Measurements from ENCODE around the gene CTIF.

CTIF gene

DNA sequence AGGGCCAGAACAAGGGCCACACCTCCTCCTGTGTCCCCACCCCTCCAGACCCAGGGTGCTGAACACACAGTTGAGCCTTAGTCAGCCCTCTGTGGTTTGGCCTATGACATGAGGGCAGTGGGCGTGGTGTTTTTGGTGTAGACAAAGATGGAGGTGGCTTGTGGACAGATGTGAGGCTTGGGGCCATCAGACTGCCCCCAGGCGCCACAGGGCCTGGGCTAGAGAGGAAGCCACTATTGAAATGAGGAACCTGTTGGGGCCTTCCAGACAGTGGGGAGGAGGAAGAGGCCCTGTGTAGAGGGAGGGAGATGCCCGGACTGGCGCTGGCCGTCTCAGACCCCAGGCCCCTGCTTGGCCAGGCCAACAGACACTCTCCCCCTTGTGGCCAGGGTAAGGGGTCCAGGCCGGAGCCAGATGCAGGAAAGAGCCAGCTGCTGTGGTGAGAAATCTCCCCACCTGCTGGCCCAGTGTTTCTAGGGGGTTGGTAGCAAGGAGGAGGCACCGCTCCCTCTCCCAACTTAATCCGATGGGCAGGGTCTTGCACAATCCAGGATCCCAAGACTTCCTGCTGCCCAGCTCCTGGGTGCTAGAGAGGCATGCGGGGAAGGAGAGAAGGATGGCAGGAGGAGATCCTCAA is 358.2 kb downstream of the CTIF start:
- no peak for DNase-seq

DNA sequence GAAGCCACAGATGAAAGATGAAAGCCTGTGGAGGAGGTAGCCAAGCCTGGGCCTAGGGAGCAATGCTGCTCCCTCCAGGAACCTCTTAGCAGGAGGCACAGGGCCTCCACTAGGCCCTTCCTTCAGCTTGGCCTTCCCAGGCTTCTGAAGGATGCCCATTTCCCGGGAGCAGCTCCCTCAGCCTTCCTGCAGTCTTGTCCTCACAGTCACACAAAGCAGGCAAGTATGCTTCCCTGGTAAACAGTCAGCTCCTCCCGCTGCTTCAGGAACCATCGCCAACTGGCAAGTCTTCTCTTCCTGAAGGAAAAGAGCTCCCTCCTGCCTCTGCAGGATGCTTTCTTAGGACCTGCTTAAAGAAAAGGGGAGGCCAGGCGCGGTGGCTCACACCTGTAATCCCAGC is 358.7 kb downstream of the CTIF start:
- DNase-seq: no peak

DNA sequence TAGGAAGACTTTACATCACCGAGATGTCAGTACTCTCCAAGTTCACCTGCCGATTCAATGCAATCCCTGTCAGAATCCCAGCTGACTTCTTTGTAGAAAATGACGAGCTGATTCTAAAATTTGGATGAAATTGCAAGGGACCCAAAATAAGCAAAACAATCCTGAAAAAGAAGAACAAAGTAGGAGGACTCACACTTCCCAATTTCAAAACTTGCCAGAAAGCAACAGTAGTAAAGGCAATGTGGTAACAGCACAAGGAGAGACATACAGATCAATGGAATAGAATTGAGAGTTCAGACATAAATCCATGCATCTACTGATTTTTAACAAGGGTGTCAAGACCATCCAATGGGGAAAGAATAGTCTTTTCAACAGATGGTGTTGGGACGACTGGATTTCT is 359.7 kb downstream of the CTIF start:
- DNase-seq: no peak

GRCh38 chr18:48899558-48900174 is 360.8 kb downstream of the CTIF start:
- no peak for DNase-seq

DNA sequence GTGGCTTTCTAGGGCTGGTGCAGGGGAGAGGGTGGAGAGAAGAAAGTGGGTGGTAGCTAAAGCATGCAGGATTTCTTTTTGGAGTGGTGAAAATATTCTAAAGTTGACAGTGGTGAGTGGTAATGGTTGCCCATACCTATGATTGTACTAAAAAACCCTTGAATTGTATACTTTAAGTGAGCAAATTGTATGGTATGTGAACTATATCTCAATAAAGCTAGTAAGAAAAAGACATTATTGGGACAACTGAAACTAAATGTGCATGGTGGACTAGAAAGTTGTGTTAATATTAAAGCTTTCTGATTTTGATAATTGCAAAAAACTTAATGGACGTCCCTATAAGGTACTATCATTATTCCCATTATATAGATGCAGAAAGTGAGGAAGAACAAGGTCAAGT is 361.6 kb downstream of the CTIF start:
- DNase-seq: no peak

DNA sequence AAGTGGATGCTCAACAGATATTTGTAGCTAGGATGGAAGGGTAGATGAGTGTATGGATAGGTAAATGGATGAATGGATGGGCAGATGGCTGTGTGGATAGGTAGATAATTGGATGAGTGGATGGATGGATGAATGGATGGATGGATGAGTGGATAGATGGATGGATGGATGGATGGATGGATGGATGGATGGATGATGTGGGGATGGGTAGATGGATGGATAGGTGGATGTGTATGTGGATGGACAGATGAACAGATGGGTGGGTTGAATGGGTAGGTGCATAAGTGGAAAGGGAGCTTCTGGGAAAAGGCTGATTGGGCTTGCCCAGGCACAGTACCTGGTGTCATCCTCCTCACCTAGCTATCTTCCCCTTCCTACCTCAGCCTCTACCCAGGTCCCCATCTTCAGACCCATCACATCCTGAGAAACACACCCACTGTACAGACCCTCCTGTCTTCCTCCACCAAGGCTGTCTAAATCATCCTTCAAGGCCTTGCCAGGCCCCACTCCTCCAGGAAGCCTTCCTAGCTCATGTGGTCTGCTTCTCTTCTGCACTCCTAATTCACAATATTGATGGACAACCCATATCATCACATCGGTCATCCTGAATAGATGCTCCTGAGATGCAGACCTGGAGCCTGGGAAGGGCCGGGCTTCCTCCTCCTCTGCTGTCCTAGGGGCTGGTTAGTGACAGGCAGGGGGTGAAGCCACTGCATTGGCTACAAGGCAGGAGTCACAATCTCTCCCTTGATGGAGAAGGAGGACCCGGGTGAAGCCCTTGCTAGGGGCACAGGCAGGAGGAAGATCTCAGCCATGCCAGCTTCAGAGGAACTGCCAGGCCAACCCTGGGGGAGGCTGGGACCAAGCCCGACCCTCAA is 362.6 kb downstream of the CTIF start:
- no peak for DNase-seq

GRCh38 chr18:48902023-48902855 is 363.4 kb downstream of the CTIF start:
- no peak for DNase-seq

GRCh38 chr18:48902856-48903601 is 364.2 kb downstream of the CTIF start:
- no peak for DNase-seq

DNA sequence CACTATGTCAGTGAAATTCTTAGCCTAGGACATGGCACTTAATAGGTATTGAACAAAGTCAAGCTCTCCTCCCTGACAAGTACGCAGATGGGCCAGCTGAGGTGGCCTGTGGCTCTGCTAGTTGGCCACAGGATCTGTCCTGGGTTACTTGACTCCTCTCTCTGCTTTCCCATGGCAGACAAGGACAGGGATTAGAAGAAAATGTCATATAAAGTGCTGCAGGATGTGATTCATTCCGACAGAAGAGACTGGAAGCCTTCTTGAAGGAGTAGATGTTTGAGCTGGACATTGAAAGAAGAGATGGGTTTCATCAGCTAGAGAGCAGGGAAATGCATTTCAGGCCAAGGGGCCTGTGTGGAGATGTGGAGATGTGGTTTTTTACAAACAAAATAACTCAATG is 365.3 kb downstream of the CTIF start:
- no peak for DNase-seq

DNA sequence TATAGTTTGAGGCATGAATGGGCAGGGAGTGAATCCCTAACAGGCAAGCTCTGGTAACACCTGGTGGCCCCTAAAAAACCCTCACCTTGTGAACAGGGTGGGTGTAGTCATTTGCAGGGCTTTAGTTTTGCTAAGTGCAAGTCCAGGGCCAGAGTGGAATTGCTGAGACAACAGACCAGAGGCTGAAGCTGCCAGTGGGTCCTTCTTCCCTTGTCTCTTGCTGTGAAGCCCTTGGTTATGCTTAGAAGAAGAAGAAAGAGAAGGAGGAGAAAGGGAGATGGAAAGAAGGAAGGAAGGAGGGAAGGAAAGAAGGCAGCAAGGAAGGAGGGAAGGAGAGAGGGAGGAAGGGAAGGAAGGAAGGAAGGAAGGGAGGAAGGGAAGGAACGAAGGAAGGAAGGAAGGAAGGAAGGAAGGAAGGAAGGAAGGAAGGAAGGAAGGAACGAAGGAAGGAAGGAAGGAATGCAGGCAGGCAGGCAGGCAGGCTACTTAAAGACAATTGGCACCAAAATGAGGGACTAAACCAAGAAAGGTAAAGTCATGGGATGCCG is 366.1 kb downstream of the CTIF start:
- no peak for DNase-seq

DNA sequence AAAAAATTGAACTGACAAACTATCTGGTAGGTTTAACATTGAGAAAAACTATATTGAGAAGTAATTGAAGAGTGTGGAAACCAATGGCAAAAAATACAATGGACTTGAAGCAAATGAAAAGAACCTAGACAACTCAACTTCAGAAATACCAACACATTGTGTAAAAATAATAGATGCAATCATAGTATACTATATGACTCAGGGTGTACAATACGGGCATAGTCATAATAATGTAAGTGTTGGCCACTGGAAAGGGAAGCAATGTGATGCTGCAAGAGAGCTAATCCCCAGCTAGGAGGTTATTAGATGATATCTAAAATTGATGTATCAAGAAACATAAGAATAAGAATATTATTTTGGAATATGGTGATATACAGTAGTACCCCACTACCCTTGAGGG is 366.7 kb downstream of the CTIF start:
- no peak for DNase-seq

GRCh38 chr18:48908916-48909315 is 370.1 kb downstream of the CTIF start:
- no peak for DNase-seq

DNA sequence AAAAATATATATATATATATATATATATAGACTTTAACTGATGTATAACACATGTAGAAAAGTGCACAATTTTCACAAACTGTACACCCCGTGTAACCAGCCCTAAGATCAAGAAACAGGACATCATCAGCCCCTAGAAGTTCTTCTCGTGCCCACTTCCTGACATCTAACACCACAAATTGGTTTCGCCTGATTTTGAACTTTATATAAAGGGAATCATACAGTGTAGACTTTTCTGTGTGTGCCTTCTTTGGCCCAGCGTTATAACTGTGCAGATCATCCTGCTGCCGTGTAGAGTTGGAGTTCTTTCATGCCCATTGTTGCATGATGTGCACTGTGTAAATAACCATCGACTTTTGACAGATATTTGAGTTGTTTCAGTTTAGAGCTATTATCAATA is 370.9 kb downstream of the CTIF start:
- no peak for DNase-seq

DNA sequence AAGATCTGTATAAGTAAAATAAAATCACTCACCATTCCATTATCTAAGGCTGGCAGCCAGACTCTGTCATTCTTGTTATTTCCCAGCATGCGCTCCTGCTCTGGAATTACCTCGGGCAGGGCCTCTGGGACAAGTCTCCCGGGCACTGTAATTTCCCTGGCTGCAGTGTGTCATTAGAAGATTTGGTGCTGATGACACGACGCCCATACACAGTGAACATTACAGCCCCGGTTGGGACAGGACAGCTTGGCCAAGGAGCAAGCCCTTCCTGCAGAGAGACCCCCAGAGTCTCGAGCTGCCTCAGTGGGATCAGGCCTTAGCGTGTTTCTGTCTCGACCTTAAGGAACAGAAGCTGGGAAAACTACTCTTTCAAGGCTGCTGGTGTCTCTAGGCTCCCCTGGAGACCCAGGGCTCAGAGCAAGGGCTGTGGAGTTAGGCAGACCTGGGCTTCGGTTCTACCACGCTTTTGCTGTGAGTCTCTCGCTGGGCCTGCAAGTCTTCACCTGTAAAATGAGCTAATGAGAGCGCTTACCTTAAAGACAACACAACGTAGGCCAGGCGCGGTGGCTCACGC is 372.2 kb downstream of the CTIF start:
- DNase-seq: no peak

Data from NCI-H1048 (cell line).